Kidney (tissue), 14 donors: ENCODE data around the gene PRKD1. TPM values are rescaled to one million over a fixed set of nuclear protein-coding genes. Genes with fewer than 3 reads are reported as not detected.
"Not testable (repeated sequence)": the region's sequence is repeated elsewhere in the genome, so short reads cannot be mapped to it uniquely, and the experiment has no call there.

Experiments used
- DNase-seq, 5 donors: peaks; one replicate each; pipeline ENCODE4 v3.0.0-alpha.2; 2013 to 2020
- FAIRE-seq: peaks from 2 replicates; lab custom pipeline; 2012; peaks lifted over from hg19 to GRCh38; lab: Jason Lieb, UNC
- H3K27ac ChIP-seq, 2 donors: one replicate each; pipeline ENCODE4 v1.7.0; 2013; ENCODE audit warnings: low read depth in 2 of 2, low read length in 2 of 2, inconsistent platforms in 1 of 2
- H3K27me3 ChIP-seq: one replicate; pipeline ENCODE4 v1.7.1; 2013; ENCODE audit warnings: low read length, inconsistent platforms; ENCODE audit not compliant: control insufficient read depth, insufficient read depth
- H3K36me3 ChIP-seq, 3 donors: one replicate each; pipeline versions ENCODE4 v1.7.0 to v1.7.1; 2013; ENCODE audit warnings: low read length in 3 of 3, control low read depth in 1 of 3, inconsistent platforms in 1 of 3; ENCODE audit not compliant: insufficient read depth in 3 of 3, control insufficient read depth in 2 of 3
- H3K4me1 ChIP-seq, 3 donors: one replicate each; pipeline versions ENCODE4 v1.7.0 to v1.7.1; 2013; ENCODE audit warnings: low read length in 3 of 3, inconsistent platforms in 1 of 3, low read depth in 1 of 3; ENCODE audit not compliant: control insufficient read depth in 2 of 3, insufficient read depth in 2 of 3
- H3K4me3 ChIP-seq, 3 donors: one replicate each; pipeline versions ENCODE4 v1.7.0 to v1.8.1; 2013; ENCODE audit warnings: low read length in 3 of 3, control low read depth in 1 of 3, inconsistent platforms in 1 of 3
- H3K9ac ChIP-seq, 3 donors: one replicate each; pipeline versions ENCODE4 v1.7.0 to v1.7.1; 2013; ENCODE audit warnings: low read length in 3 of 3, control low read depth in 1 of 3, inconsistent platforms in 1 of 3
- H3K9me3 ChIP-seq, 3 donors: one replicate each; pipeline versions ENCODE4 v1.7.0 to v1.7.1; 2013; ENCODE audit warnings: low read length in 3 of 3, control low read depth in 1 of 3, inconsistent platforms in 1 of 3; ENCODE audit not compliant: control insufficient read depth in 2 of 3, insufficient read depth in 1 of 3
- CTCF ChIP-seq: IDR thresholded peaks from 3 replicates; pipeline ENCODE4 v1.5.1; 2012; ENCODE audit warnings: mild to moderate bottlenecking, moderate library complexity, borderline replicate concordance; ENCODE audit not compliant: insufficient read depth; ENCODE audit errors: extremely low read depth
- intact Hi-C: fragments of 100-400 bp; cut with DNase I; formaldehyde crosslinking; loops from one replicate; pipeline ENCODE4 v1.11.1; 2022
- polyA plus RNA-seq: library from polyadenylated mRNA; stranded (reverse); fragments of 350-450 nt; fragmentation: Illumina TruSeq; extraction: RNeasy Lipid Tissue Mini Kit (QIAGEN cat#74804); gene quantifications from one replicate; pipeline ENCODE4 v1.2.3, GENCODE V29; 2014; ENCODE audit warnings: low read depth, low replicate concordance; ENCODE audit not compliant: insufficient read depth
- total RNA-seq: library from RNA; stranded (reverse); fragmentation: NEBNext Ultra II Directional; extraction: Animal tissue kit (Norgen Biotek cat#: 25700); gene quantifications from one replicate; pipeline ENCODE4 v1.2.1, GENCODE V29; 2021
- donor health status: control.
- donor health status: control.
- donor health status: control.
- donor health status: control.
- donor health status: control.
- donor health status: DM: yes; HTN: yes; CAD: no.
- donor health status: Normal renal cell carcinoma (clear cell type).

Gene PRKD1
- total and polyA plus RNA-seq, 2 donors from 2014 or later: 14.0 to 45.1 TPM

GRCh38 chr14:29710015-29710414 lies 217.6 kb downstream of the PRKD1 start:
- Histone ChIP-seq H3K9ac (no peak overlapping the region), H3K27me3 (no peaks in the 10 kb centered on the region), H3K4me3 (no peak overlapping the region), H3K9me3 (no peaks in the 10 kb centered on the region), H3K36me3 (no peaks in the 10 kb centered on the region), H3K4me1 (no peaks in the 10 kb centered on the region), H3K27ac (no peak overlapping the region)
- peak in 1 of 5 donors; percentile 19 for DNase-seq
- intact Hi-C loops: no loop called here
- TF ChIP-seq CTCF: no peak
- FAIRE-seq: no peak

- intact Hi-C loops: no loop called here
- H3K4me1 ChIP-seq: no peaks in the 10 kb centered on the region
- no peak for FAIRE-seq
- no peaks in the 10 kb centered on the region for H3K9me3 ChIP-seq
- no peaks in the 10 kb centered on the region for H3K27me3 ChIP-seq
- H3K4me3 ChIP-seq: no peak overlapping the region
- no peak overlapping the region for H3K9ac ChIP-seq
- DNase-seq: no peak
- H3K36me3 ChIP-seq: no peaks in the 10 kb centered on the region
- TF ChIP-seq CTCF: no peak
- no peak overlapping the region for H3K27ac ChIP-seq
These were observed 218.2 kb downstream of the PRKD1 start for GRCh38 chr14:29709490-29709889.

GRCh38 chr14:29706700-29707099 lies 220.9 kb downstream of the PRKD1 start:
- Histone ChIP-seq H3K4me3 (no peak overlapping the region), H3K27me3 (no peaks in the 10 kb centered on the region), H3K4me1 (no peaks in the 10 kb centered on the region), H3K36me3 (no peaks in the 10 kb centered on the region), H3K9ac (no peak overlapping the region), H3K27ac (no peak overlapping the region), H3K9me3 (no peaks in the 10 kb centered on the region)
- no peak for TF ChIP-seq CTCF
- intact Hi-C loops: no loop called here
- DNase-seq: no peak
- FAIRE-seq: no peak

- Histone ChIP-seq H3K27ac (no peak overlapping the region), H3K27me3 (no peaks in the 10 kb centered on the region), H3K4me3 (no peak overlapping the region), H3K4me1 (no peaks in the 10 kb centered on the region), H3K36me3 (no peaks in the 10 kb centered on the region), H3K9ac (no peak overlapping the region), H3K9me3 (no peaks in the 10 kb centered on the region)
- no peak for FAIRE-seq
- intact Hi-C loops: no loop called here
- no peak for DNase-seq
- TF ChIP-seq CTCF: no peak
These were observed 221.8 kb downstream of the PRKD1 start for GRCh38 chr14:29705801-29706200.

- H3K4me1 ChIP-seq, H3K4me3 ChIP-seq, FAIRE-seq, DNase-seq, intact Hi-C loops, H3K27me3 ChIP-seq, H3K9ac ChIP-seq, H3K27ac ChIP-seq, H3K36me3 ChIP-seq, H3K9me3 ChIP-seq: not testable (repeated sequence)
These were observed 238.1 kb downstream of the PRKD1 start for GRCh38 chr14:29689597-29689996.
